ENCODE measurements around the gene IL17REL. TPM values are rescaled to one million over a fixed set of nuclear protein-coding genes. Genes with fewer than 3 reads are reported as not detected.

Gene IL17REL
- total RNA-seq, 1 donor from 2014 or later = 0.17 TPM

DNA sequence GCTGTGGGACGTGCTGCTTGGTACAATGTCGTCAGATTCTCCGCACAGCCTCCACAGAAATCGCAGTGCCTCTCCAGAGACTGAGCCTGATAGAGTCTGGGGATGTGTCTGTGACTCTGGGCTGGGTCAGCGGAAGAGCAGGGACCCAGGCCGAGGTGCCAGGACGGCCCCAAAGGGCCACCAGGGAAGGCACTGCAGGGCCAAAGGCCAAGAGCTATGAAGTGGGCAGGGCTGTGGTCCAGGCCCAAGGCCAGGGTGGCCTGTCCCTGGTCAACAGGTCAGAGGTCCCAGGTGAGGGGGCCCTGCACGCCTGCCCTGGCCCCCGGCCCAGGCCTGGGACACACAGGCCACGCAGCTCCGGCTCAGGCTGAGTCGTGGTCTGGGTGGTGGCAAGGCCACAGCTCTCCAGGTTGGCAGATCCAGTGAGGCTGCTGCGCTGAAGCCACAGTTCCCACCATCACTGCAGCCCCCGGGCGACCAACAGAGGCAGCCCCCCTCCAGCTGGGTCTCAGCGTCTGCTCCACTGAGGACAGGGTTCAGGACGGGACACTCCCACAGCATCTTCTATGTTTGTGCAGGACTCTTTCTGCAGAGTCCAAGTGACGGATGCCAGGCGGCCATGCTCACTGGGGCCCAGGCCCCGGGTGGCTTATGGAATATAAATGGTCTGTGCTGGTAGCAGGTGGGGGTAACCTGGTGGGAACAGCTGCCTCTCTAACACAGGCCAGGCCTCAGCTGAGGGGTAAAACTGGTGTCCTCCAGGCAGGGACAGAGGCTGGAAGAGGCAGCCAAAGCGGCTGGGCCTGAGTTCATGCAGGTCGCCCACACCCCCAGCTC lies 56.8 kb downstream of the IL17REL start:
- Mint-ChIP-seq H3K27me3 (ENCODE audit: low read depth) (no peaks in the 10 kb centered on the region), H3K9me3 (ENCODE audit: low read depth) (no peaks in the 10 kb centered on the region), H3K27ac (ENCODE audit: unreplicated experiment) (no peak overlapping the region), H3K4me3 (ENCODE audit: unreplicated experiment) (no peak overlapping the region), H3K4me1 (ENCODE audit: low read depth) (peaks cover 14% of the 10 kb centered on the region), H3K36me3 (ENCODE audit: low read depth) (no peaks in the 10 kb centered on the region)
- TF ChIP-seq, protein P1, sequence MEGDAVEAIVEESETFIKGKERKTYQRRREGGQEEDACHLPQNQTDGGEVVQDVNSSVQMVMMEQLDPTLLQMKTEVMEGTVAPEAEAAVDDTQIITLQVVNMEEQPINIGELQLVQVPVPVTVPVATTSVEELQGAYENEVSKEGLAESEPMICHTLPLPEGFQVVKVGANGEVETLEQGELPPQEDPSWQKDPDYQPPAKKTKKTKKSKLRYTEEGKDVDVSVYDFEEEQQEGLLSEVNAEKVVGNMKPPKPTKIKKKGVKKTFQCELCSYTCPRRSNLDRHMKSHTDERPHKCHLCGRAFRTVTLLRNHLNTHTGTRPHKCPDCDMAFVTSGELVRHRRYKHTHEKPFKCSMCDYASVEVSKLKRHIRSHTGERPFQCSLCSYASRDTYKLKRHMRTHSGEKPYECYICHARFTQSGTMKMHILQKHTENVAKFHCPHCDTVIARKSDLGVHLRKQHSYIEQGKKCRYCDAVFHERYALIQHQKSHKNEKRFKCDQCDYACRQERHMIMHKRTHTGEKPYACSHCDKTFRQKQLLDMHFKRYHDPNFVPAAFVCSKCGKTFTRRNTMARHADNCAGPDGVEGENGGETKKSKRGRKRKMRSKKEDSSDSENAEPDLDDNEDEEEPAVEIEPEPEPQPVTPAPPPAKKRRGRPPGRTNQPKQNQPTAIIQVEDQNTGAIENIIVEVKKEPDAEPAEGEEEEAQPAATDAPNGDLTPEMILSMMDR (IDR thresholded peaks at IDR 0.05) = no peak
- DNase-seq (ENCODE audit: low spot score) = no peak

DNA sequence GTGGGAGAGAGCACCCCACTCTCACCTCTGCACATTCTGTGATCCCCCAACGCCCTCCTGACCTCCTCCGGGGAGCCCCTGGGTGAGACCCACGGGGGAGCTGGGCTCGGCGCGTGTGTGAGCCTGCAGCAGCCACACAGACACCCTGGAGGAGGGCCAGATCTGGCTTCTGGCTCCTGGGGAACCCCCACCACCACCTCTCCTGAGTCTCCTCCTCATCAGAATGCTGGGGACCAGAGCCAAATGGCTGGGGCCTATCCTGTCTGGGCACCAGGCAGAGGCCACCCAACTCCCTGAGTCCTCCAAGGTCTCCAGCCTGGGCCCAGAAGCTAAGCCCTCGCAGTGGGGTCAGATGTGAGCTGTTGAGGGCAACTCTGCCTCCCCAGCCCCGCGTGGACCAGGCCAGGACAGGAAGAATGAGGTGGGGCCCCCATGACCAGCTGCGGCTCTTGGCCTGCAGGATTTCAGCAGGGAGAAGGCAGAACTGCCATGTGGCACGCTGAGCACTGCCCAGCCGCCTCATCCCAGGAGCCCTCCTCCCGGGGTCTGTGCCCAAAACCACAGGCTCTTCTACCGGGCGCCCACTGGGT lies 57.5 kb downstream of the IL17REL start:
- Mint-ChIP-seq H3K4me3 (ENCODE audit: unreplicated experiment) (no peak overlapping the region), H3K9me3 (ENCODE audit: low read depth) (no peaks in the 10 kb centered on the region), H3K36me3 (ENCODE audit: low read depth) (no peaks in the 10 kb centered on the region), H3K4me1 (ENCODE audit: low read depth) (peaks cover 14% of the 10 kb centered on the region), H3K27ac (ENCODE audit: unreplicated experiment) (no peak overlapping the region), H3K27me3 (ENCODE audit: low read depth) (no peaks in the 10 kb centered on the region)
- TF ChIP-seq, protein P1 (IDR thresholded peaks at IDR 0.05) = no peak
- no peak for DNase-seq (ENCODE audit: low spot score)

DNA sequence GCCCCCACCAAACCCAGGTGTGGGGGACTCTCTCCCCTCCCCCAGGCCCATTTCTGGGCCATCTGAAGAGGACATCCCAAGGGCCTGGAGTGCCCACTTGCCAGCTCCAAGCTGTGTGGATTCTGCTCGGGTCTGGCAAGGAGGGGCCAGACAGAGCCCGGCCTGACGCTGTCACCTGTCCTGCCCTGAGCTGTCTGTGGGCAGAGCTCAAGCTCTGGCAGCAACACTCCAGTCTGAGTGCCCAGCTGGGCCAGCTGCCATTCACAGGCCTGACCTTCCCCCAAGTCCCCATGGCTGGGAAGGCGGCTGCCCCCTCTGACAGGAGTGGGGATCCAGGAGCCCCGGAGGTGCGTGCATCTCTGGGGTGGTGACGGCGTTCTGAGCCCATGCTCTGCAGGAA lies 58.2 kb downstream of the IL17REL start:
- Mint-ChIP-seq H3K27me3 (ENCODE audit: low read depth) (no peaks in the 10 kb centered on the region), H3K9me3 (ENCODE audit: low read depth) (no peaks in the 10 kb centered on the region), H3K36me3 (ENCODE audit: low read depth) (no peaks in the 10 kb centered on the region), H3K4me3 (ENCODE audit: unreplicated experiment) (no peak overlapping the region), H3K4me1 (ENCODE audit: low read depth) (peaks cover 14% of the 10 kb centered on the region), H3K27ac (ENCODE audit: unreplicated experiment) (no peak overlapping the region)
- DNase-seq (ENCODE audit: low spot score) = no peak
- TF ChIP-seq, protein P1 (IDR thresholded peaks at IDR 0.05) = no peak

DNA sequence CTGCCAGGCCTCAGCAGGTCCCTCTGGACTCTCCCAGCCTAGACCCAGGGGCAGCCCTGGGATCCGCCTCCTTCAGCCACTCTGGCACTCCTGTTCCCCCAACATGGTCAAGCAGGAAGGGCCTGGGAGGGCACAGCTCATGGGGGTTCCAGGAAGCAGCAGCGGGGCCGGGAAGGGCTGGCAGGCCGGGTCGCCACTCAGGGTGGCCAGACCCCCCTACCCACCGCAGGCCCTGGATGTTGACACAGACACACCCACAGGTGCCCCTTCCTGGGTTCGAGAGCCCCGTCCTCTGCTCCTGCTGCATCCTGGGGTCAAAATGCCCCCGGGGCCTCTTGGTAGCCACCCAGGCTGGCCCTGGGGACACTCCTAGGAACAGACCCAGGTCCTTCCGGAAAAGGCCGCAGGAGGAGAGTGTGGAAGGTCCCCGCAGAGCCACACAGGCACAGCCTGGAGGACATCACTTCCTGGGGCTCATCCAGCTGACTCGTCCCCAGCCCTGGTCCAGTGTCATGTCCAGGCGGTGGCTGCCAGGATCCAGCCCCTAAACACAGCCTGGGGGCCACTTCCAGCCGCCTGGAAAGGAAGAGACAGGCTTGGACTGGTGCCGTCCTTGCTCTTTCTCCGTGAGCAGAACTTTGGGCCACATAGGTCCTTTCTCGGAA lies 58.8 kb downstream of the IL17REL start:
- Mint-ChIP-seq H3K4me1 (ENCODE audit: low read depth) (peaks cover 14% of the 10 kb centered on the region), H3K36me3 (ENCODE audit: low read depth) (no peaks in the 10 kb centered on the region), H3K27ac (ENCODE audit: unreplicated experiment) (peak overlapping the region; percentile 45), H3K4me3 (ENCODE audit: unreplicated experiment) (no peak overlapping the region), H3K27me3 (ENCODE audit: low read depth) (no peaks in the 10 kb centered on the region), H3K9me3 (ENCODE audit: low read depth) (no peaks in the 10 kb centered on the region)
- TF ChIP-seq, protein P1 (IDR thresholded peaks at IDR 0.05) = no peak
- no peak for DNase-seq (ENCODE audit: low spot score)

DNA sequence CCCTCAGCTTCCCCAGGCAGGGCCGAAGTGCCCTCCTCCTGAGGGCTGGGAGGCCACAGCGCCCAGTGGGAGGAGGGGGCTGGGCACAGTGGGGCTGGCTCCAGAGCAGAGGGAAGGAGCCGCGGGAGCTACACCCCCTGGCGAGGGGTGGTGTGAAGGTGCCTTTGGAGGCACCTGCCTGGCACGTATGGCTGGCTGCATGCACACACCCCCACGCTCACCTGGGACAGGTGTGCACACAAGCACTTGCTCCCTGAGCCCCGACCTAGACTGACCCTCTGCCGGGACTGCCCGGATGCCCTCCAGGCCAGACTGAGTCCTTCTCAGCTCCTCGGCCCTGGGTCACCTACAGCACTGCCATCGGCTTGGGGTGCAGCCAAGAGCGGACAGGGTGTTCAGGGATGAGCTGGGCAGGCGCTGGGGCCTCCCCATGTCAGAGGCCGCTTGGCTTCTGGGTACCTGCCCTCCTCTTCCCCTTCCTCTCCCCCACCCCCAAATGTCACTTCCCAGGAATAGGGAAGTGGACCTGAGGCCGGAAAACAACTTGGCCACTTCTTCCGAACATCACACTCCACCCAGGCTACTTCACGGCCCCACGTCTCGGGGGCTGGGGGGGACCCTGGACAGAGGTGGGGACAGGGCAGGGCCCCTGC lies 59.4 kb downstream of the IL17REL start:
- no peaks in the 10 kb centered on the region for H3K9me3 Mint-ChIP-seq (ENCODE audit: low read depth)
- DNase-seq (ENCODE audit: low spot score) = no peak
- H3K36me3 Mint-ChIP-seq (ENCODE audit: low read depth) = no peaks in the 10 kb centered on the region
- TF ChIP-seq, protein P1 (IDR thresholded peaks at IDR 0.05) = no peak
- H3K27ac Mint-ChIP-seq (ENCODE audit: unreplicated experiment) = peak overlapping the region; percentile 45
- no peak overlapping the region for H3K4me3 Mint-ChIP-seq (ENCODE audit: unreplicated experiment)
- H3K27me3 Mint-ChIP-seq (ENCODE audit: low read depth) = no peaks in the 10 kb centered on the region
- H3K4me1 Mint-ChIP-seq (ENCODE audit: low read depth) = peaks cover 14% of the 10 kb centered on the region
